Stimulated activated naive CD4-positive, alpha-beta T cell (primary cell): ENCODE measurements around the gene ZBTB42.

Source experiments
- DNase-seq, 6 experiments: peaks; one replicate each; lab custom pipeline; 2025; lab: John Stamatoyannopoulos, UW

The ZBTB42 gene

GRCh38 chr14:104769324-104770071 is 31.4 kb upstream of the ZBTB42 start:
- no peak for DNase-seq

DNA sequence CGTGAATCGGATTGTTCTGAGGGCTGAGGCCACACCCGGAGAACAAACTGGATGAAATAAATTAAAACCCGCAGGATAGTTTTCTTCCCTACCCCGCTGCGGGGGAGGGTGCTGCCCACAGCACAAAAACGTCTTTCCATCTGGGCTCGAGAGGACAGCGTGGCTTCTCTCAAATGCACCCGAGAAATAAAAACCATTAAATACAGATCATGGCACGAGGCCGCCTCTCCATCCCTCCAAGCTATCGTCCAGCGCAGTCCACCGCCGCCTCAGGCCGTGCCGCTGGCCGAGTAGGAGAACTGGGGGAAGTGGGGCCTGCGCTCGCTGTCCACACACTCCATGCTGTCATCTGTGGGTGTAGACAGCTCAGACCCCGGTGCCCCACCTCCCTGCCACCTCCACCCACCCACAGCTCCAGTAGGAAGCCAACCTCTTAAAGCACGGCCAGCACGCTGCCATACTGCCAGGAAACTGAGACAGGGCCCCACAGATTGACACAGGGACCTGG is 30.8 kb upstream of the ZBTB42 start:
- DNase-seq = no peak

DNA sequence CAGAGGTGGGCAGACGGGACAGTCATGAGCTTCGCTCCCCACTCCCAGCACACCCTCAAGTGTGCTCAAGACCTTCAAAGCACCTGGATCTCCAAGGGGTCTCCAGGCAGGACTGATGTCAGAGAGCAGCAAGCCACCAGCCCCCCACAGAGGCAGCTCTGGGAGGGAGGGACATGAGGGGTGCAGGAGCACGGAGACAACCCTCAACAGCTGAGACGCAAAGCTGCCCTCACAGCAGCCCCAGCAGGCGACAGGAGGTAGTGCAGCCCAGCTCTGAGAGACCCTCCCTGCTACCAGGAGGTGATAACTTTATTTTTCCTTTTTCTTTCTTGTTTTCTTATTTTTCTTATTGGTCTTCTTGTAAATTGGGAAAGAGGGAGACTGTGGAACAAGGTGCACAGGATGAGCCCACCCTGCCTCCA is 30.0 kb upstream of the ZBTB42 start:
- no peak for DNase-seq

DNA sequence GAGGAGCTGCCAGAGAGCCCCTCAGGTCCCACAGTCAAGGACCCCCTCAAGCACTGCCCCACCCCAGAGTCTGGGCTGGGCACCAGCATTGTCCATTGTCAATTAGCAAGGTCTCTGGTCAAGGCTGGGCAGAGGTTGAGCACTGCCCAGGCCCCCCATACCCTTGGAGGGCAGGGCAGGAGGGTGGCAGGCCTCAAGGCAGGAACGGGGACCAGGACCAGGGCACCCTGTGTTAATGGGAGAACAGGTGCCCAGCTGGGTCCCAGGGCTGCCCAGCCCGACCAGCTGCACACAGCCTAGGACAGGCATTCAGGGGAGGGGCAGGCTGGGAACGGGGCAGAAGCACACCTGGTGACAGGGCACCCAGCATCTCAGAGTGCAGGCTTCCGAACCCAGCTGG is 29.5 kb upstream of the ZBTB42 start:
- DNase-seq = no peak

- no peak for DNase-seq
Measured at GRCh38 chr14:104771918-104772706, 28.8 kb upstream of the ZBTB42 start.

DNA sequence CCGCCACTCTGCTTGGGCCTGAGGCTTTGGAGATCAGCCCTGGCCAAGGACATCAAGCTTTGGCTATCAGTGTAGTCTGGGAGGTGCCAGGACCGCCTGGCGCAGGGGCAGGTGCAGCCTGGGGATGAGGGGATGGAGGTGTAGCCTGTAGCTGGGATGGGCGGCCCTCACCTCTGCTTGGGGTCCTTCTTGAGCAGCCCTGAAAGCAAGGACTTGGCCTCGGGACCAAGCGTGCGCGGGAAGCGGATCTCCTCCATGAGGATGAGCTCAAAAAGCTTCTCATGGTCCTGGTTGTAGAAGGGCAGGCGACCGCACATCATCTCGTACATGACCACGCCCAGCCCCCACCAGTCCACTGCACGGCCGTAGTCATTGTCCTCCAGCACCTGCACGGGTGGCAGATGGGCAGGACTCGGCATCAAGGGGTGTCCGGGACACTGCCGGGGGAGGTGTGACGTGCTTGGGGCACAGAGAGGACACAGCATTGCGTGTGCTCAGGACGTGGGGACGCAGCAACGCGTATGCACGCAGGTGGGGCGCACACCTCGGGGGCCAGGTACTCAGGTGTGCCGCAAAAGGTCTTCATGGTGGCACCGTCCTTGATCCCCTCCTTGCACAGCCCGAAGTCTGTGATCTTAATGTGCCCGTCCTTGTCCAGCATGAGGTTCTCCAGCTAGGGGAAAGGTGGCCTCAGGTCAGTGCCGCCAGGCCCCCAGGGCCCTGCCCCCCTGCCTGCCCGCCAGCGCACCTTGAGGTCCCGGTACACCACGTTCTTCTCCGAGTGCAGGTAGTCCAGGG is 28.0 kb upstream of the ZBTB42 start:
- DNase-seq = no peak

GRCh38 chr14:104773505-104774452 is 27.1 kb upstream of the ZBTB42 start:
- DNase-seq = no peak

DNA sequence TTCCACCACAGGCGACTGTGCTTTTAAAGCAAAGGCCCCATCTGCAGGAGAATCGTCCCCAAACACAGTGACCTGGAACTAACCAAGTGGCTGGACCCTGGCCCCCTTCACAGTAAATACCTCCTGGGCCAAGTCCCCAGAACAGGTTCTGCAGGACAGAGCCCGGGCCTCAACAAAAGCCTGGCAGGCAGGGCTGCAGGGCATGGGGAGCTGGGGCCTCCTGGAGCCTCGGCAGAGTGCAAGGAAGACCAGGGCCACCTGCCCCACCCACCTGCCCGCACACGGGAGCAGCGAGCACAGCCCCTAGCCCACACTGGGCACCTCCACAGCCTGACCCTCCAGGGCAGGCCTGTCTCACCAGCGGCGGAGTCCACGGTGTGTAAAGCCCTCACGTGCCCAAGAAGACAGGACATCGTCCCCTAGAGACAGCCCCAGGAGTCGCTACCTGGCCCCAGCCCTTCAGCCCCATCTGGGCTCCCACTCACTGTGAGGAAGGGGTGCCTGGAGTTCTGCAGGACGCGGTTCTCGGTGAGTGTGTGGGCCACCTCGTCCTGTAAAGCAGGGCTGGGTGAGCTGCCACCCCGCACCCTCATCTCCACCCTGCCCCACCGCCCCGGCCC is 26.3 kb upstream of the ZBTB42 start:
- no peak for DNase-seq

DNA sequence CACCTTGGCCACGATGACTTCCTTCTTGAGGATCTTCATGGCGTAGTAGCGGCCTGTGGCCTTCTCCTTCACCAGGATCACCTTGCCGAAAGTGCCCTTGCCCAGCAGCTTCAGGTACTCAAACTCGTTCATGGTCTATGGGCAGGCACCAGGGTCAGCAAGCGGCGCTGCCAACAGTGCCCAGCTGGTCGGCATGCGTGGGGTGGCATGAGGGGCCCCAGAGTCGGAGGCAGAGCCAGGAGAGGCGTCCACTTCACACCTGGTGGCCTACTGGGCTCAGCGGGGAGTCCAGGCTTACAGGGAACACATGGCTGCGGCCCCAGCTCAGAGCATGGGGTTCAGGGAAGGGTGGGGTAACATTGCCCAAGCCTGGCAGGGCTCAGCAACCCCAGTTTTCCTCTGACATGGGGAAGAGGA is 25.8 kb upstream of the ZBTB42 start:
- DNase-seq = no peak

DNA sequence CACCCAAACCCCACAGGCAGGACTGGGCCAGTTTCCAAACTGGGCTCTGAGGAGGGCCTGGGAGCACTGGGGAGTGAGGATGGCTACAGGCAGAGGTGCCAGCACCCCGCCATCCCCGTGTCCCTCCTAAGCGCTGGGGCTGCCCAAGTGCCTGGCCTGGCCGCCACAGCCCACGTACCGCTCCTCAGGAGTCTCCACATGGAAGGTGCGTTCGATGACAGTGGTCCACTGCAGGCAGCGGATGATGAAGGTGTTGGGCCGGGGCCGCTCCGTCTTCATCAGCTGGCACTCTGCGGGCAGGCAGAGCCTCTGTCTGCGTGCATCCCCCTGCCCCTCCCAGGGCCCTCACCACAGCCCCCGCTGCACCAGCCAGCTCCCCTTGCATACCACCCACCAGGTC is 24.4 kb upstream of the ZBTB42 start:
- no peak for DNase-seq

DNA sequence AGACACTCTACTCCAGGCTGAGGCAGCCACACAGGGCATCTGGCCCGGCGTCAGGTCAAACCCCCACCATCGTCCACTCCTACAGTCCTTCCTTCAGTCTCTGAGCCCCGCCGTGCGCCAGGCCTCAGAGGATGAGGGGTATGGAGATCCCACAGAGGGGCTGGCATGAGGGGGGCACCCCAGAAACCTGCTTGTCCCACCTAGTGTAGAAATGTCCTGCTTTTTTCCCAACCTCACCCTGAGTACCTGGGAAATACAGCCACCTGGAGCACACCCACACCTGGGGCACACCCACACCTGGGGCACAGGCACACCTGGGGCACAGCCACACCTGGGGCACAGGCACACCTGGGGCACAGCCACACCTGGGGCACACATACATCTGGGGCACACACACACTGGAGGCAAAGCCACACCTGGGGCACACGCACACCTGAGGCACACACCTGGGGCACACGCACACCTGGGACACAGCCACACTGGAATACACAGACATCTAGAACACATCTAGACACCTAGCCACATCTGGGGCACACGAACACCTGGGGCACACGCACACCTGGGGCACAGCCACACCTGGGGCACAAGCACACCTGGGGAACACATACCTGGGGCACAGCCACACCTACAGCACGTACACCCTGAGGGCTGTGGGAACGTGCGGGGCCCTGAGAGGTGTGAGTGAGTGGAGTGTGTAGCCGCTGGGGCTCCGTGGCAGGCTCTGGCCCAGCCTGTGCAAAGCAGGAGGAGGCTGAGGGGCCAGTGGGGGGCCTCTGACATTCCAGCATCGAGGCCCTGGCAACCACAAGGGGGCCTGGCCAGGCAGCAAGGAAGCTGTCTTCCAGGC is 23.7 kb upstream of the ZBTB42 start:
- no peak for DNase-seq

- no peak for DNase-seq
Measured at GRCh38 chr14:104777808-104778249, 23.1 kb upstream of the ZBTB42 start.

DNA sequence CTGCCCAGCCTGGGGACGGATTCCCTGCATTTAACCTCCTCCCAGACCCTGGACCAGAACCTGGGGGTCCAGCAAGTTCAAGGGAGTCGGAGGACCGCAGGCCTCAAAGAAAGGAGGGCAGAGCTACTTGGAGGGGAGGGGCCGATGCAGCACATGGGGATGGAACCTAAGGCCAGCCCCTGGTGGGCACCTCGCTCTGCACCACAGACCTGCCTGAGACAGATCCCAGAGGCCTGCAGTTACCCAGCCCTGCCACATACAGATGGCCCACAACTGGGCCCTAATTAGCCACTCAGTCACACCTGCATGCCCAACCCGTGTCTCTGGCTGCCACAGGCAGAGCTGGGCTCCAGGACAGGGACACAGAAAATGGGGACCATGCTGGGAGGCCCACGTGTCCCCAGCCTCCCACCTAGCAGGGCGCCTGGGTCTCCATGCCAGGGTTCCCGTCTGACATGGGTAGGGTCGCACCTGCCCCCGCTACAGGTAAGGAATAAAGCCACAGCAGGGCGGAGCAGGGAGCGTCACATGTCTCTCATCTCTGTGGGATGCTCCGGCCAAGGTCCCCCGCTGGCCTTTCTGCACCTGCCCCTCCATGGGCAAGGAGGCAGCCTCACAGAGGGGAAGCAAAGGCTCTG is 22.1 kb upstream of the ZBTB42 start:
- no peak for DNase-seq

GRCh38 chr14:104779776-104780512 is 21.0 kb upstream of the ZBTB42 start:
- no peak for DNase-seq

DNA sequence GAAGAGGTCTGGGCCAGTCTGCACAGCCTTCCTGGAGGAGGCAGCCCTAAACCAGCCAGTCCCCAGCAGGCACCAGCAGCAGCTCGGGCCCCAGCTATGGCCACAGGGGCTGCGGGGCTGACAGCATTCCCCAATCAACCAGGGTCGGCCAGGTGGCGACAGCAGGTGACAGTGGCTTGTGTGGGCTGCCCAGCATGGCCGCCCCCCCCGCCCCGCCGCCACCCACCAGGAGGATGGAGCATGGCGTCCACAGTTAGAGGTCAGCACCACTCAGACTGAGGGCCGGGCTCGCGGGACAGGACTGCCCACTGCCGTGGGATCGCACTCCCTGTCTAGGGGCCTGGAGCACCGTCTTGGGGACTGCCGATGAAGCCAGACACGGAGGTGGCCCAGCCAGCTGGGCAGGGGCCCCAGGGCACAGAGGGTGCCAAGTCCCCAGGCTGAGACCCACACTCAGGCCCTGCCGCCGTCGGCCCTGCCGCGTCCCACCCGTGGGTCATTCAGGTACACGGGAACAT is 20.3 kb upstream of the ZBTB42 start:
- no peak for DNase-seq

- DNase-seq = no peak
Measured at GRCh38 chr14:104781271-104782077, 19.4 kb upstream of the ZBTB42 start.

DNA sequence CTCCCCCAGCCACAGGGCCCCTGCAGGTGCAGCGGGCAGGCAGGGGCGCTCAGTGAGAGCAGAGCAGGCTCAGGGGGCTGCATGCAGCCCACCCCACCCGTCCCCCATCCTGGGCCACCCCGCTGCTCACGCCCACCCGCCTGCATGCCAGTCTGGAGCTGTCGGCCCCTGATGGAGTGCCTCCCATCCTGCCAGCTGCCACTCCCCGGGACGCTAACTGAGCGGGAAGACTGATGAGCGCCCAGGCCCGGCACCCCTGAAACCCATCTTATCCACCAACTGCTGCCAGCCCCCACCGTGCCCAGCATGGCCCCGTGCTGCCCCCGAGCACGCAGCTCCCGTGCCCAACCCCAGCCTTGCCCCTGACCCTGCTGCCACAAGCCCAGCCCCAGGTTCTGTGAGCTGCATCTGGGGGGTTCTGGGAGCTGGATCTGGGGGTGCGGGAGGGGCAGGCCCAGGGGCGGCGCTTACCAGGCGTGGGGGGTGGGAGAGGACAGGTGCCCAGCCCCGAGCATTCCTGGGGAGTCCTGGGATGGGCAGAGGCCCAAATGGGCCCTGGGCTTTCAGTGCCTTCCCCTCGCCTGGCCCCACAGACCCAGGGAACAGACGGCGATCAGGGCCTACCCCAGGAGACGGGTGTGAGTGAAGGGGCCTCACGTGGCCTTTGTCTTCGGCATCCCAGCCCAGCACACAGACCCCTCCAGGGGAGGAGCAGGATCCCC is 18.7 kb upstream of the ZBTB42 start:
- DNase-seq = no peak
